WTC11 (cell line): ENCODE measurements around the gene TMCC2.

Source experiments
- ATF1 ChIP-seq: sonication (generic); formaldehyde crosslinking; IDR thresholded peaks from 2 replicates; pipeline ENCODE4 v1.8.1; 2023; ENCODE audit warnings: mild to moderate bottlenecking, moderate library complexity, missing genetic modification reagents
- CREB1 ChIP-seq: sonication (generic); formaldehyde crosslinking; IDR thresholded peaks from 2 replicates; pipeline ENCODE4 v1.8.0; 2023; ENCODE audit warnings: mild to moderate bottlenecking, missing genetic modification reagents
- IRF2 ChIP-seq: sonication (generic); formaldehyde crosslinking; IDR thresholded peaks from 2 replicates; pipeline ENCODE4 v1.8.0; 2022; ENCODE audit warnings: low read depth, missing genetic modification reagents, borderline replicate concordance
- MAX ChIP-seq: sonication (generic); formaldehyde crosslinking; IDR thresholded peaks from 2 replicates; pipeline ENCODE4 v1.8.0; 2022; ENCODE audit warnings: mild to moderate bottlenecking, missing genetic modification reagents
- NFYB ChIP-seq: sonication (generic); formaldehyde crosslinking; conservative IDR thresholded peaks from 2 replicates; pipeline ENCODE4 v1.8.0; 2022; ENCODE audit warnings: low read depth, missing genetic modification reagents
- NR3C1 ChIP-seq: sonication (generic); formaldehyde crosslinking; conservative IDR thresholded peaks from 2 replicates; pipeline ENCODE4 v1.8.1; 2023; ENCODE audit warnings: low read depth, mild to moderate bottlenecking, missing genetic modification reagents
- SP1 ChIP-seq: sonication (generic); formaldehyde crosslinking; conservative IDR thresholded peaks from 2 replicates; pipeline ENCODE4 v1.8.1; 2022; ENCODE audit warnings: missing genetic modification reagents
- ZNF263 ChIP-seq: sonication (generic); formaldehyde crosslinking; IDR thresholded peaks from 2 replicates; pipeline ENCODE4 v1.8.1; 2022; ENCODE audit warnings: low read depth, mild to moderate bottlenecking, moderate library complexity, missing genetic modification reagents
- ZNF416 ChIP-seq: fragments of 250-450 bp; sonication (Bioruptor Pico); IDR thresholded peaks from 2 replicates; pipeline ENCODE4 v1.9.0; 2021; ENCODE audit warnings: mild to moderate bottlenecking, inconsistent platforms
- ZNF423 ChIP-seq: fragments of 250-450 bp; sonication (Bioruptor Pico); IDR thresholded peaks from 2 replicates; pipeline ENCODE4 v2.1.2; 2022; ENCODE audit warnings: mild to moderate bottlenecking, moderate library complexity
- TF ChIP-seq, protein P1 (sequence below): fragments of 200-600 bp; IDR thresholded peaks from 2 replicates; pipeline ENCODE4 v1.8.0; 2022; ENCODE audit warnings: antibody characterized with exemption
- TF ChIP-seq, protein P2 (sequence below): sonication (generic); formaldehyde crosslinking; IDR thresholded peaks from 2 replicates; pipeline ENCODE4 v1.8.1; 2022; ENCODE audit warnings: missing genetic modification reagents, borderline replicate concordance

DNA sequence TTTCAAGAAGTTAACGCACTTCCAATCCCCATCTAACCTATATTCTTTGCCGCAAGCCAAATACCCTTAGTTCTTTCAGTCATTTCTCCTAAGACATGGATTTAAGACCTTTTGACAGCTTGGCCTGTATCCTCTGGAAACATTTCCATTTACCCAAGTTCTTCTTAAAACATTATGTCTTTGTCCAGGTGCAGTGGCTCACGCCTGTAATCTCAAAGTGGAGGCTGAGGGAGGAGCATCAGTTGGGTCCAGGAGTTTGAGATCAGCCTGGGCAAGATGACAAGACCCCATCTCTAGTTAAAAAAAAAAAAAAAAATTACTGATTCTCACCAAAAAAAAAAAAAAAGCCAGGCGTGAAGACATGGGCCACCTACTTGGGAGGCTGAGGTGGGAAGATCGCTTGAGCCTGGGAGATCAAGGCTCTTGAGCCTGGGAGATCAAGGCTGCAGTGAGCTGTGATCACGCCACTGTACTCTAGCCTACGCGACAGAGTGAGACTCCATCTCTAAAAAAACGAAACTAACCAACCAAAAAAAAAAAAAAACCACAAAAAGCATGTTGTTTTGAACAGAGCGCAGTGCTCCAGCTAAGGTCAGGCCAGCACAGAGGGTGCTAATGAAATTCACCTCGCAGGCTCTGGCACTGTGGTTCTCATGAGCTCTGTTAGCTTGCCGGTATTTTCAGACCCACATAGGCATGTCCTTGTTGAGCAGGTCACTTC, 57.8 kb downstream of the TMCC2 start:
- TF ChIP-seq CREB1 (CRISPR knock-in tag) (no peak), MAX (CRISPR knock-in tag) (no peak), ATF1 (CRISPR knock-in tag) (no peak), NR3C1 (no peak), ZNF263 (no peak), ZNF423 (no peak), NFYB (CRISPR knock-in tag) (no peak), ZNF416 (CRISPR knock-in tag) (no peak), IRF2 (no peak), SP1 (CRISPR knock-in tag) (no peak)
- TF ChIP-seq, protein P1, sequence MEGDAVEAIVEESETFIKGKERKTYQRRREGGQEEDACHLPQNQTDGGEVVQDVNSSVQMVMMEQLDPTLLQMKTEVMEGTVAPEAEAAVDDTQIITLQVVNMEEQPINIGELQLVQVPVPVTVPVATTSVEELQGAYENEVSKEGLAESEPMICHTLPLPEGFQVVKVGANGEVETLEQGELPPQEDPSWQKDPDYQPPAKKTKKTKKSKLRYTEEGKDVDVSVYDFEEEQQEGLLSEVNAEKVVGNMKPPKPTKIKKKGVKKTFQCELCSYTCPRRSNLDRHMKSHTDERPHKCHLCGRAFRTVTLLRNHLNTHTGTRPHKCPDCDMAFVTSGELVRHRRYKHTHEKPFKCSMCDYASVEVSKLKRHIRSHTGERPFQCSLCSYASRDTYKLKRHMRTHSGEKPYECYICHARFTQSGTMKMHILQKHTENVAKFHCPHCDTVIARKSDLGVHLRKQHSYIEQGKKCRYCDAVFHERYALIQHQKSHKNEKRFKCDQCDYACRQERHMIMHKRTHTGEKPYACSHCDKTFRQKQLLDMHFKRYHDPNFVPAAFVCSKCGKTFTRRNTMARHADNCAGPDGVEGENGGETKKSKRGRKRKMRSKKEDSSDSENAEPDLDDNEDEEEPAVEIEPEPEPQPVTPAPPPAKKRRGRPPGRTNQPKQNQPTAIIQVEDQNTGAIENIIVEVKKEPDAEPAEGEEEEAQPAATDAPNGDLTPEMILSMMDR = no peak
- TF ChIP-seq, protein P2, sequence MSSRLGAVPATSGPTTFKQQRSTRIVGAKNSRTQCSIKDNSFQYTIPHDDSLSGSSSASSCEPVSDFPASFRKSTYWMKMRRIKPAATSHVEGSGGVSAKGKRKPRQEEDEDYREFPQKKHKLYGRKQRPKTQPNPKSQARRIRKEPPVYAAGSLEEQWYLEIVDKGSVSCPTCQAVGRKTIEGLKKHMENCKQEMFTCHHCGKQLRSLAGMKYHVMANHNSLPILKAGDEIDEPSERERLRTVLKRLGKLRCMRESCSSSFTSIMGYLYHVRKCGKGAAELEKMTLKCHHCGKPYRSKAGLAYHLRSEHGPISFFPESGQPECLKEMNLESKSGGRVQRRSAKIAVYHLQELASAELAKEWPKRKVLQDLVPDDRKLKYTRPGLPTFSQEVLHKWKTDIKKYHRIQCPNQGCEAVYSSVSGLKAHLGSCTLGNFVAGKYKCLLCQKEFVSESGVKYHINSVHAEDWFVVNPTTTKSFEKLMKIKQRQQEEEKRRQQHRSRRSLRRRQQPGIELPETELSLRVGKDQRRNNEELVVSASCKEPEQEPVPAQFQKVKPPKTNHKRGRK (CRISPR knock-in tag) = no peak
